Measurements from ENCODE around the gene ECM1.

The ECM1 gene

GRCh38 chr1:150529017-150529416 is 21.1 kb downstream of the ECM1 start:
- Histone ChIP-seq H3K9me3 (ENCODE audit: insufficient read depth, low read depth, low read length) (no peaks in the 10 kb centered on the region), H3K27me3 (ENCODE audit: insufficient read depth, low read length) (no peaks in the 10 kb centered on the region), H3K27ac (ENCODE audit: low read depth, low read length) (no peak overlapping the region), H3K36me3 (ENCODE audit: insufficient read depth, low read length) (no peaks in the 10 kb centered on the region), H3K9ac (ENCODE audit: low read depth, low read length) (0 out of 2 replicates have a peak overlapping the region, but pooled peaks have one; percentile 26), H3K4me1 (ENCODE audit: insufficient read depth, low read length) (0 out of 2 replicates have a peak, but pooled peaks cover 4% of the 10 kb centered on the region), H3K4me3 (ENCODE audit: low read length) (no peak overlapping the region)
- WGBS, result 91% methylated on average over 4 of the region's 4 CpGs

GRCh38 chr1:150530491-150531159 is 22.7 kb downstream of the ECM1 start:
- H3K4me3 ChIP-seq (ENCODE audit: low read length), result no peak overlapping the region
- H3K4me1 ChIP-seq (ENCODE audit: insufficient read depth, low read length), result 0 out of 2 replicates have a peak, but pooled peaks cover 4% of the 10 kb centered on the region
- no peak overlapping the region for H3K27ac ChIP-seq (ENCODE audit: low read depth, low read length)
- H3K36me3 ChIP-seq (ENCODE audit: insufficient read depth, low read length), result no peaks in the 10 kb centered on the region
- no peak overlapping the region for H3K9ac ChIP-seq (ENCODE audit: low read depth, low read length)
- H3K9me3 ChIP-seq (ENCODE audit: insufficient read depth, low read depth, low read length), result no peaks in the 10 kb centered on the region
- H3K27me3 ChIP-seq (ENCODE audit: insufficient read depth, low read length), result no peaks in the 10 kb centered on the region
- WGBS, result 96% methylated on average over 14 of the region's 14 CpGs

- Histone ChIP-seq H3K4me3 (ENCODE audit: low read length) (no peak overlapping the region), H3K36me3 (ENCODE audit: insufficient read depth, low read length) (no peaks in the 10 kb centered on the region), H3K9me3 (ENCODE audit: insufficient read depth, low read depth, low read length) (no peaks in the 10 kb centered on the region), H3K27ac (ENCODE audit: low read depth, low read length) (no peak overlapping the region), H3K27me3 (ENCODE audit: insufficient read depth, low read length) (no peaks in the 10 kb centered on the region), H3K4me1 (ENCODE audit: insufficient read depth, low read length) (0 out of 2 replicates have a peak, but pooled peaks cover 4% of the 10 kb centered on the region), H3K9ac (ENCODE audit: low read depth, low read length) (no peak overlapping the region)
- 69% methylated on average over 5 of the region's 5 CpGs for WGBS
These were observed 25.0 kb downstream of the ECM1 start for GRCh38 chr1:150532860-150533259.

GRCh38 chr1:150534002-150534401 is 26.1 kb downstream of the ECM1 start:
- H3K27ac ChIP-seq (ENCODE audit: low read depth, low read length), result no peak overlapping the region
- WGBS, result 91% methylated on average over 6 of the region's 6 CpGs
- no peak overlapping the region for H3K4me3 ChIP-seq (ENCODE audit: low read length)
- no peak overlapping the region for H3K9ac ChIP-seq (ENCODE audit: low read depth, low read length)
- H3K9me3 ChIP-seq (ENCODE audit: insufficient read depth, low read depth, low read length), result no peaks in the 10 kb centered on the region
- no peaks in the 10 kb centered on the region for H3K27me3 ChIP-seq (ENCODE audit: insufficient read depth, low read length)
- H3K4me1 ChIP-seq (ENCODE audit: insufficient read depth, low read length), result peaks cover 12% of the 10 kb centered on the region; the same call in 1 of the 2 replicates
- H3K36me3 ChIP-seq (ENCODE audit: insufficient read depth, low read length), result no peaks in the 10 kb centered on the region

GRCh38 chr1:150535511-150536287 is 27.8 kb downstream of the ECM1 start:
- 90% methylated on average over 12 of the region's 14 CpGs for WGBS
- H3K27ac ChIP-seq (ENCODE audit: low read depth, low read length), result peak overlapping the region; percentile 5; the same call in 1 of the 2 replicates
- no peaks in the 10 kb centered on the region for H3K36me3 ChIP-seq (ENCODE audit: insufficient read depth, low read length)
- H3K4me1 ChIP-seq (ENCODE audit: insufficient read depth, low read length), result peaks cover 12% of the 10 kb centered on the region; the same call in 1 of the 2 replicates
- no peak overlapping the region for H3K4me3 ChIP-seq (ENCODE audit: low read length)
- H3K9me3 ChIP-seq (ENCODE audit: insufficient read depth, low read depth, low read length), result no peaks in the 10 kb centered on the region
- H3K27me3 ChIP-seq (ENCODE audit: insufficient read depth, low read length), result no peaks in the 10 kb centered on the region
- H3K9ac ChIP-seq (ENCODE audit: low read depth, low read length), result no peak overlapping the region

- Histone ChIP-seq H3K36me3 (ENCODE audit: insufficient read depth, low read length) (no peaks in the 10 kb centered on the region), H3K9ac (ENCODE audit: low read depth, low read length) (no peak overlapping the region), H3K27me3 (ENCODE audit: insufficient read depth, low read length) (no peaks in the 10 kb centered on the region), H3K4me1 (ENCODE audit: insufficient read depth, low read length) (peaks cover 12% of the 10 kb centered on the region; the same call in 1 of the 2 replicates), H3K9me3 (ENCODE audit: insufficient read depth, low read depth, low read length) (no peaks in the 10 kb centered on the region), H3K27ac (ENCODE audit: low read depth, low read length) (no peak overlapping the region), H3K4me3 (ENCODE audit: low read length) (no peak overlapping the region)
- WGBS, result 89% methylated on average over 12 of the region's 12 CpGs
These were observed 29.2 kb downstream of the ECM1 start for GRCh38 chr1:150536836-150537731.

- peak overlapping the region; percentile 35; the same call in 1 of the 2 replicates for H3K9ac ChIP-seq (ENCODE audit: low read depth, low read length)
- no peaks in the 10 kb centered on the region for H3K9me3 ChIP-seq (ENCODE audit: insufficient read depth, low read depth, low read length)
- WGBS, result 71% methylated on average over 15 of the region's 17 CpGs
- peaks cover 8% of the 10 kb centered on the region; the same call in 1 of the 2 replicates for H3K4me1 ChIP-seq (ENCODE audit: insufficient read depth, low read length)
- no peak overlapping the region for H3K4me3 ChIP-seq (ENCODE audit: low read length)
- peak overlapping the region; percentile 77; the same call in 1 of the 2 replicates for H3K27ac ChIP-seq (ENCODE audit: low read depth, low read length)
- no peaks in the 10 kb centered on the region for H3K36me3 ChIP-seq (ENCODE audit: insufficient read depth, low read length)
- H3K27me3 ChIP-seq (ENCODE audit: insufficient read depth, low read length), result no peaks in the 10 kb centered on the region
These were observed 30.1 kb downstream of the ECM1 start for GRCh38 chr1:150537732-150538684.

- WGBS, result 90% methylated on average over 12 of the region's 13 CpGs
- Histone ChIP-seq H3K4me3 (ENCODE audit: low read length) (no peak overlapping the region), H3K27ac (ENCODE audit: low read depth, low read length) (no peak overlapping the region), H3K27me3 (ENCODE audit: insufficient read depth, low read length) (peaks cover 11% of the 10 kb centered on the region), H3K9ac (ENCODE audit: low read depth, low read length) (no peak overlapping the region), H3K4me1 (ENCODE audit: insufficient read depth, low read length) (0 out of 2 replicates have a peak, but pooled peaks cover under 1% of the 10 kb centered on the region), H3K36me3 (ENCODE audit: insufficient read depth, low read length) (no peaks in the 10 kb centered on the region), H3K9me3 (ENCODE audit: insufficient read depth, low read depth, low read length) (no peaks in the 10 kb centered on the region)
These were observed 35.7 kb downstream of the ECM1 start for GRCh38 chr1:150543500-150544143.

GRCh38 chr1:150544204-150544603 is 36.3 kb downstream of the ECM1 start:
- H3K27me3 ChIP-seq (ENCODE audit: insufficient read depth, low read length), result peaks cover 16% of the 10 kb centered on the region
- no peak overlapping the region for H3K4me3 ChIP-seq (ENCODE audit: low read length)
- H3K9me3 ChIP-seq (ENCODE audit: insufficient read depth, low read depth, low read length), result no peaks in the 10 kb centered on the region
- H3K4me1 ChIP-seq (ENCODE audit: insufficient read depth, low read length), result no peaks in the 10 kb centered on the region
- no peak overlapping the region for H3K27ac ChIP-seq (ENCODE audit: low read depth, low read length)
- no peak overlapping the region for H3K9ac ChIP-seq (ENCODE audit: low read depth, low read length)
- 100% methylated on average over 1 of the region's 3 CpGs for WGBS
- no peaks in the 10 kb centered on the region for H3K36me3 ChIP-seq (ENCODE audit: insufficient read depth, low read length)
